GM21737 (cell line): Measurements from ENCODE around the gene USP3.
A peak's percentile ranks its signal among the peaks of the same experiment; 100 is the strongest.

Experiments used
- ATAC-seq: cut with Tn5 transposase; IDR thresholded peaks from one replicate; pipeline ENCODE4 v1.9.1; 2021; ENCODE audit warnings: mild to moderate bottlenecking, moderate library complexity; ENCODE audit not compliant: unreplicated experiment

Gene USP3

GRCh38 chr15:63504247-63504978, at the start of gene USP3:
Gene USP3, plus strand, starts transcription at chr15:63504593. Its CDS starts 147 bp downstream, at chr15:63504740.
- peak; percentile 48 for ATAC-seq

- ATAC-seq, result no peak
Observed at GRCh38 chr15:63456258-63456657, 48.1 kb upstream of the USP3 start.

DNA sequence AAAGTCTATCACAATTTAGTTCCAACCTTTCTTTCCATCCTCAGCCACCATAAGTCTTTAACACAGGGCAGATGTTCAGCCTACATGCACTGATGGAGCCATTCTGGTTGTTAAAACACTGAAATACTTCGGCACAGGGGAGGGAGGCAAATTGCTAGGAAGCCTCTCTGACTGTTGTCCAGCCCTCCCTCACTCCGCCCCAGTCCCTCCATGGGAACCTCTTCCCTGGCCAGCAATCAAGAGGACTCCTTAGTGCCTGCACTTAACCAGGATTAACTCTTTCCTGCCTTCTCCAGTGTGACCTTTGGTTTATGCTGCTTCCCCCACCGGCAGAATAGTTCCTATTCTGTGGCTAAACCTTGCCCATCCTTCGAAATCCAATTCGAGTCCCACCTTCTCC, 47.0 kb upstream of the USP3 start:
- ATAC-seq, result no peak

DNA sequence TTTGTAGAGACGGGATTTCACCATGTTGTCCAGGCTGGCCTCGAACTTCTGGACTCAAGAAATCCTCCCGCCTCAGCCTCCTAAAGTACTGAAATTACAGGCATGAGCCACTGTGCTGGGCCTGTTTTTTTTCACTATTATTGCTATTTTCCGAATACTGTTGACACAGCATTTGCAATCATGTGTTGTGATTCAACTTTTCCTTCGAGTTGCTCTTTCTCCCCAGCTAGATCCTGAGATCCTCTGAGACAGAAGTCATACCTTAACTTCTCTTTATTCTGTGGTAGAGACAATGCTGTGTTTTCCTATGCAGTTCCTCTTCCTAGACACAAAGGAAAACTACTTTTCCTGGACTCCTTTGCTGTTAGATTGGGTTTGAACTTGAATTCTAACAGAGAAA, 46.4 kb upstream of the USP3 start:
- ATAC-seq, result no peak

DNA sequence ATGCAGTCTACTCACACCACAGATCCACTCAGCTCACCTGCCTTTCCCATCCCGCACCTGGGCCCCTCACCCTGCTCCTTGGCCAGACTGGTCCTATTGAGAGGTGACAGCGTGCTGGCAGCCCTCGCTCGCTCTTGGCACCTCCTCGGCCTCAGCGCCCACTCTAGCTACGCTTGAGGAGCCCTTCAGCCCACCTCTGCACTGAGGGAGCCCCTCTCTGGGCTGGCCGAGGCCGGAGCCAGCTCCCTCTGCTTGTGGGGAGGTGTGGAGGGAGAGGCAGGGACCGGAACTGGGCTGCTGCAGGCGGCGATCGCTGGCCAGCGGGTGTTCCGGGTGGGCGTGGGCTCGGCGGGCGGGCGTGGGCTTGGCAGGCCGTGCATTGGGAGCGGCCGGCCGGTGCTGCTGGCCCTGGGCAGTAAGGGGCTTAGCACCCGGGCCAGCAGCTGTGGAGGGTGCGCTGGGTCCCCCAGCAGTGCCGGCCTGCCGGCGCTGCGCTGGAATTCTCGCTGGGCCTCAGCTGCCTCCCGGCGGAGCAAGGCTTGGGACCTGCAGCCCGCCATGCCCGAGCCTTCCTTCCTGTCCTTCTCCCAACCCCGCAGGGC, 45.5 kb upstream of the USP3 start:
- ATAC-seq, result no peak

DNA sequence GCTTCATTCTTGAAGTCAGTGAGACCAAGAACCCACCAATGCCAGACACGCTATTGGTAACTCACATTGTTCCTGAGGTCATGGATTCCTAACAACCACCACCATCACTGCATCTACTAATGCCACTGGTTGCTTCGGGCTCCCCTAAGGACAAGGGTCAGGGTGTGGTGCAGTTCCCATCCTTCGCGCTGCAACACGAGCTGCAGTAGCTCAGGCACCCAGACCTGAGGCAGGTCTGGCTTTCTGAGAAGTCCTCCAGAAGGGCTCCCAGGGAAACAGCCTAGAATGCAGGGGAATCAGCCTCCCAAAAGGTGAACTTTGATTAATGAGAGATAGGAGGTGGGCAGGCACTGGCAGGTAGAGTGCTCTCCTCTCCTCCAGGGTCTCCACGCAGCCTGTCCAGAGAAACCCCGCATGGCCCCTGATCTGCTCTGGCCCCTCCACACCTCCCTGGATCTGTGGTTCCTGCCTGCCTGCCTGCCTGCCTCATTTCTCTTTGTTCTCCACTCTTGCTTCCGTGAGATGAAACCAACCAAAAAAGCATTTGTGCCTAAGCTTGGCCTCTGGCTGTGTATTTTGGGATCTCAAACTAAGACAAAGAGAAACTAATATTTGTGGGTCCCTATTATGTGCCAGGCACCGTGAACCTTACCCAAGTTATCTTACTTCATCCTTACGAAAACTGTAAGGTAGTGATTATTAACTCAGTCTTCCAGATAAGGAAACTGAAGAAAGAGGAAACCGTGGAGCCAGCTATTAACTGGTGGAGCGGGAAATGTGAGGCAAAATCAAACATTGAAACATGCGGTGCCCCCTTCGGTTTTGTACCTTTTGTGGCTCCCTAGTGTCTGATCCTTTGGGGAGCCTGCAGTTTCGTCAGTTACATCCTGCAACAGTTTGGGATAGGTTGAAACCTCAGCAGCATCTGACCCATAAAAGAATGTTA, 43.9 kb upstream of the USP3 start:
- no peak for ATAC-seq

GRCh38 chr15:63461230-63461985, 43.0 kb upstream of the USP3 start:
- ATAC-seq, result no peak

DNA sequence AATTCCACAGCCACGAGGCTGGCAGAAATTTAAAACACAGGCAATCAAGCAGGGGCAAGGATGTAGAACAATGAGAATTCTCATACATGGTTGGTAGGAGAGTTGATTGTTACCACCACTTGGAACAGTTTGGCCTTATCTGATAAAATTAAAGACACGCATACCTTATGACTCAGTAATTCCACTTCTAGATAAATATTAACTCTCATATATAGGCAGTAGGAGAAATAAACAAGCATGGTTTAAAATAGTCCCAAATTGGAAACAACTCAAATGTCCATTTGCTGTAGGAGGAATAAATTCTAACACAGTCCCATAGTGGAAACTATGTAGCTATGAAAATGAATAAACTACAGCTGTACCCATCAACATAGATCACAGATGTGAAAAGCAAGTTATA, 42.3 kb upstream of the USP3 start:
- ATAC-seq, result no peak

GRCh38 chr15:63463036-63463435, 41.4 kb upstream of the USP3 start:
- no peak for ATAC-seq

GRCh38 chr15:63463793-63464192, 40.6 kb upstream of the USP3 start:
- ATAC-seq, result no peak

- no peak for ATAC-seq
Observed at GRCh38 chr15:63465104-63465503, 39.3 kb upstream of the USP3 start.

DNA sequence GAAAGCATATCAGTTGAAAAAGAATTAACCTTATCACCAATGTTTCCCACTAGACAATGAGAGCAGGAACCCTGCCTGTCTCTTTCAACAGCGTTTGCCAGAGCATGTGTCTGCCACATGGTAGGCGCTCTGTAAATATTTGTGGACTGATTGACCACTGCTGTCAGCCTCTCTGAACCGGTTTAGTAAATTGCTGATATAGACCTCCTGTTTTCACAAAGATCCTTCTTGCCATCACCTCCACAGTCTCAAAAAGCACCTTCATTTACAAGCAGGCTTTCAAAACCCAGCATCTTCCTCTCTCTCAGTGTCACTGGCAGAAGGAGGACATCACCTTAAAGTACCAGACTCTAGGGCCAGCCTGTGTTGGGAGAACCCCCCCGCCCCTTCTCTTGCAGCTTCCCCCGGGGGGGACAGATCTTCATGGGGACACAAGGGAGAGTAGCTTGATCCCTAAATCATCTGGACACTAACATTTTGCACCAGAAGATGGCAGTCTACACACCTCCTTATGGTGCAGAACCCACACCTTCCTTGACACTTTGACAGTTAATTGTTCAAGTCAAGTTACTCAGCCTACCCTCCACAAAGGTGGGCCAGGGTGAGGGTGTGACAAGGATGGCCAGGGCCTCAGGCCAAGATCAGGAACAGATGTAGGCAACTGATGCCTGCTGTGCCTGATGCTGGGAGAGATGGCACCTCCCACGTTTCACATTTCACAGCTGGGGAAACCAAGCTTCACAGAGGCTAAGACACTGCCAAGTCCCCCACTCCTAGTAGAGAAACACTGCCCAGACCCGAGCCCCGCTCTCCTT, 37.8 kb upstream of the USP3 start:
- ATAC-seq, result no peak

- ATAC-seq, result no peak
Observed at GRCh38 chr15:63469190-63469589, 35.2 kb upstream of the USP3 start.

GRCh38 chr15:63469984-63470383, 34.4 kb upstream of the USP3 start:
- no peak for ATAC-seq

DNA sequence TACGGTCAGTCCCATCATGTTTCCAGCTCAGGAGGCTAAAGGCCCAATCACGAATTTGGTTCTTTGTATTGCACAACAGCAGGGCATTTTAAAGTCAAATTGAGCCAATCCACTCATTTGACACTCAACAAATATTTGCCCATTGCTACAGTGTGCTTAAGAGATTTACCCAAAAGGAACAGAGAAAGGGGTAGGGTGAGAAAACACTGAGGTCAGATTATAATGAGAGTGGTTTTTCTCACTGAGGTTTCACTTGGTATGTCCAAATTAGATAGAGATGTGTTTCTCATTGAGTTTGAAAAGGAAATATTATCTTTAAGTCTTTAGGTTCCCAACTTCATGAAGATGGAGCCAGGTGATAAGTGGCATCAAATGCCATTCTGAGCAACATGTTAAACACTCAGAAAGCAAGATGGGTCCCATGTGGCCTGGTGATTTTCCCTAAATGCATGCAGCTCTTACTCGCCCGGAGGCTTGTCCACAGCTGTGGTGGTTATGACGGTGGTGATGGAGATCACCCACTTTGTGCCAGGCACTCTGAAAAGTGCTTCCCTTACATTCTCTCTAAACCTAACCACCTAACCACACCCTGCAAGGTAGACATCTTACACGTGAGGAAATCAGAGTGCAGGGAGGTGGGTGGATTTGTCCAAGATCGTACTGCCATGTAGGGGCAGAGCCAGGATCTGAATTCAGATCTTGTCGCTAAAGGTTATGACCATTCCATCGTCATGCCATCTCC, 31.2 kb upstream of the USP3 start:
- ATAC-seq, result peak; percentile 32

- no peak for ATAC-seq
Observed at GRCh38 chr15:63473749-63473998, 30.7 kb upstream of the USP3 start.

- ATAC-seq, result peak; percentile 57
Observed at GRCh38 chr15:63473999-63474809, 30.2 kb upstream of the USP3 start.

- ATAC-seq, result peak; percentile 55
Observed at GRCh38 chr15:63474810-63475316, 29.5 kb upstream of the USP3 start.

GRCh38 chr15:63475707-63476106, 28.7 kb upstream of the USP3 start:
- ATAC-seq, result no peak
